ENCODE measurements around the gene HOATZ.

DNA sequence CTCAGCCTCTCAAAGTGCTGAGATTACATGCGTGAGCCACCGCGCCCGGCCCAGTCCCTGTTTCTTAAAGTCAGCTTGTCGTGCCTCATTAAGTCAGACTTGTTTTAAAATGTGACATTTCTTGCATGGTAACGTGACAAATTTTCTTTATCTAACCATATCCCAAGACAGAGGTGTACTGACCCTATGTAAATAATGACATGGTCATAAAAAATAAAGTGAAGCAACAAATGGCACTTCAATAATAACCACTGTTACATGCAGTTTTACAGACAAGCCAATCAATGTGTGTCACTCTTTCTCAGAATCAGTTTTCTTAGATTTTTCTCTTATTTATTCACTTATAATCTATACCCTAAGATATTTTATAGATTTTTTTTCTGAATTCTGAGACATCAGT, 61.2 kb downstream of the HOATZ start:
- no peak for TF ChIP-seq CTCF (conservative IDR thresholded peaks at IDR 0.05; ENCODE audit: low read depth, low read length)
- TF ChIP-seq EZH2 (IDR thresholded peaks at IDR 0.05; ENCODE audit: low read length, unreplicated experiment), result no peak

All from PC-3 (cell line).